ENCODE results near the gene NCOA1. TPM values are rescaled to one million over a fixed set of nuclear protein-coding genes. Genes with fewer than 3 reads are reported as not detected.

Gene NCOA1
- total RNA-seq, 1 experiment from 2014 or later, result 15.4 TPM

DNA sequence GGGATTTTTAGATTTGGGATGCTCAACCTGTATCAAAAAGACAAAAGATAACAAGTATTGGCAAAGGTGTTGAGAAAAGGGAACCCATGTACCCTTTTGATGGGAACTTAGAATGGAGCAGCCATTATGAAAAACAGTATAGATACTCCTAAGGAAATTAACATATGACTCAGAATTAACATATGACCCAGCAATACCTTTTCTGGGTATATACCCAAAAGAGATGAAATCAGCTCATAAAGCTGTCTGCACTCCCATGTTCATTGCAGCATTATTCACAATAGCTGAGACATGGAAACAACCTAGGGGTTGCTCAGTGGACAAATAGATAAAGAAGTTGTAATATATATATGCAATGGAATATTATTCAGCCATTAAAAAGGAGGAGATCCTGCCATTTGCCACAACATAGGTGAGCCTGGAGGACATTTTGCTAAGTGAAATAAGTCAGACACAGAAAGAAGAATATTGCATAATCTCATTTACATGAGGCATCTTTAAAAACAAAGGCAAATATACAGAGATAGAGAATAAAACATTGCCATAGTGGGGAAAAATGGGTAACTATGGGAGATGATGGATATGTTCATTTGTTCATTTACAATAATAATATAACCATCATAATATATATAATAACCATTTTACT, 160.1 kb downstream of the NCOA1 start:
- no peak overlapping the region for H3K4me3 Mint-ChIP-seq (ENCODE audit: unreplicated experiment)
- CTCF ChIA-PET, result no interaction called here
- H3K4me1 Mint-ChIP-seq (ENCODE audit: insufficient read depth, unreplicated experiment), result no peaks in the 10 kb centered on the region
- POLR2A ChIA-PET, result no interaction called here
- intact Hi-C loops (cut with micrococcal nuclease), result no loop called here
- DNase-seq (ENCODE audit: unreplicated experiment), result no peak
- H3K27me3 Mint-ChIP-seq (ENCODE audit: insufficient read depth, unreplicated experiment), result no peaks in the 10 kb centered on the region
- no TSS peak for BruUV-seq (replicated peaks)
- H3K36me3 Mint-ChIP-seq (ENCODE audit: insufficient read depth, unreplicated experiment), result no peaks in the 10 kb centered on the region
- TF ChIP-seq CTCF (IDR thresholded peaks at IDR 0.05; ENCODE audit: unreplicated experiment), result no peak
- H3K9me3 Mint-ChIP-seq (ENCODE audit: unreplicated experiment), result no peaks in the 10 kb centered on the region
- no peak overlapping the region for H3K27ac Mint-ChIP-seq (ENCODE audit: low read depth, unreplicated experiment)

- ChIA-PET POLR2A (no interaction called here), CTCF (no interaction called here)
- Mint-ChIP-seq H3K27ac (ENCODE audit: low read depth, unreplicated experiment) (no peak overlapping the region), H3K36me3 (ENCODE audit: insufficient read depth, unreplicated experiment) (no peaks in the 10 kb centered on the region), H3K4me3 (ENCODE audit: unreplicated experiment) (no peak overlapping the region), H3K9me3 (ENCODE audit: unreplicated experiment) (no peaks in the 10 kb centered on the region), H3K4me1 (ENCODE audit: insufficient read depth, unreplicated experiment) (no peaks in the 10 kb centered on the region), H3K27me3 (ENCODE audit: insufficient read depth, unreplicated experiment) (no peaks in the 10 kb centered on the region)
- no TSS peak for BruUV-seq (replicated peaks)
- intact Hi-C loops (cut with micrococcal nuclease), result no loop called here
- no peak for TF ChIP-seq CTCF (IDR thresholded peaks at IDR 0.05; ENCODE audit: unreplicated experiment)
- no peak for DNase-seq (ENCODE audit: unreplicated experiment)
These were observed 160.6 kb downstream of the NCOA1 start for GRCh38 chr2:24651643-24652003.

DNA sequence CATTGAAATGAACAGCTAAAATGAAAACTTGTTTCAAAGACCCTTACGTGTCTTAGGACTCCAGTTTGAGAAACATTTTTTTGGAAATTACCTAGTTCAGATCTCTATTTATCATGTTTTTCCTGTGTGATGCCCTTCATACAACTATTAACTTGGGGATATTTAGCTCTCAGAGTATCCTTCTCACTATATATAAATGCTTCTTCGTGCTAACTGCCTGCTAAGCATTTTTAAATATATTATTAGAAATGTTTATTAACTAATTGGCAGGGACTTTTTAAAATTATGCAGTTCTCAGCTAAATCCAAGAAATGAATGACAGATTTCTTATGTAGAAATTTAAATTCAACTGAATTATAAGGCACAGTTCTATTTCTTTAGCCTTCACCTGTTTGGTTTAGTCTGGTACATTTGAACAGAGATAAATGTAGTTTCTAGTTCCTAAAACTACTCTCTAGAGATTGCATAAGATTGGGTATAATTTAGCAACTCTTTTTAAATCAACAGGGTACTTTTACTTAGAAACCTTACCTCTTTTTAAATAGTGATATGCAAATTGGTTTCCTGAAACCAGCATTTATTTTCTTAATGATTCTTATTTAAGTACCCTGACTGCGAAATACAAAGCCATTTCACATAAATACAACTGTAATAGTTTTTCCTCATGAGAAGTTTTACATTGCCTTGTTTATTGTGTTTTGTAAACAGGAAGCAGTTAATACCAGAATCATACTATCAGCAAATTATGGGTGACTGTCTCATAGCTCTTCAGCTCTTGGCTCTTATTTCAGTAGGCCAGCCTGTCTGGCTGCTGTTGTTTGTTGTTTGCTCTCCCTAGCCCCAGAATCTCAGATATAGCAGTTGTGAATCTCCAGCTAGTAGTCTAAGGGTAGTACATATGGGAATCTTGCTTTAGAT, 161.5 kb downstream of the NCOA1 start:
- no peaks in the 10 kb centered on the region for H3K9me3 Mint-ChIP-seq (ENCODE audit: unreplicated experiment)
- H3K27ac Mint-ChIP-seq (ENCODE audit: low read depth, unreplicated experiment), result no peak overlapping the region
- no peak for TF ChIP-seq CTCF (IDR thresholded peaks at IDR 0.05; ENCODE audit: unreplicated experiment)
- H3K36me3 Mint-ChIP-seq (ENCODE audit: insufficient read depth, unreplicated experiment), result no peaks in the 10 kb centered on the region
- BruUV-seq (replicated peaks), result no TSS peak
- CTCF ChIA-PET, result no interaction called here
- no peak for DNase-seq (ENCODE audit: unreplicated experiment)
- H3K4me1 Mint-ChIP-seq (ENCODE audit: insufficient read depth, unreplicated experiment), result no peaks in the 10 kb centered on the region
- intact Hi-C loops (cut with micrococcal nuclease), result no loop called here
- no peak overlapping the region for H3K4me3 Mint-ChIP-seq (ENCODE audit: unreplicated experiment)
- no peaks in the 10 kb centered on the region for H3K27me3 Mint-ChIP-seq (ENCODE audit: insufficient read depth, unreplicated experiment)
- POLR2A ChIA-PET, result no interaction called here

- H3K27me3 Mint-ChIP-seq (ENCODE audit: insufficient read depth, unreplicated experiment), result no peaks in the 10 kb centered on the region
- no peaks in the 10 kb centered on the region for H3K36me3 Mint-ChIP-seq (ENCODE audit: insufficient read depth, unreplicated experiment)
- H3K4me3 Mint-ChIP-seq (ENCODE audit: unreplicated experiment), result no peak overlapping the region
- no peak for TF ChIP-seq CTCF (IDR thresholded peaks at IDR 0.05; ENCODE audit: unreplicated experiment)
- BruUV-seq (replicated peaks), result no TSS peak
- no peaks in the 10 kb centered on the region for H3K4me1 Mint-ChIP-seq (ENCODE audit: insufficient read depth, unreplicated experiment)
- H3K27ac Mint-ChIP-seq (ENCODE audit: low read depth, unreplicated experiment), result no peak overlapping the region
- POLR2A ChIA-PET, result no interaction called here
- DNase-seq (ENCODE audit: unreplicated experiment), result no peak
- CTCF ChIA-PET, result no interaction called here
- no peaks in the 10 kb centered on the region for H3K9me3 Mint-ChIP-seq (ENCODE audit: unreplicated experiment)
- intact Hi-C loops (cut with micrococcal nuclease), result no loop called here
These were observed 166.8 kb downstream of the NCOA1 start for GRCh38 chr2:24657818-24658217.

All from MCF 10A (cell line).